ENCODE results near the gene POLA2. TPM values are rescaled to one million over a fixed set of nuclear protein-coding genes. Genes with fewer than 3 reads are reported as not detected.
"Not testable (repeated sequence)": the region's sequence is repeated elsewhere in the genome, so short reads cannot be mapped to it uniquely, and the experiment has no call there.

POLA2 gene
- total RNA-seq, 1 donor from 2014 or later: 43.4 TPM

- DNase-seq: peak; percentile 56
- peak overlapping the region; percentile 78 for H3K4me3 Mint-ChIP-seq
- peak; percentile 43 for ATAC-seq (ENCODE audit: low read depth)
- peaks cover 24% of the 10 kb centered on the region for H3K4me1 Mint-ChIP-seq
- ChIA-PET POLR2A (interaction anchor here (0.6 to 2.7 kb wide), 28 partner anchors 13 to 464 kb away, joined by 3 to 16 read pairs (median 4); partner anchors contain the start of genes CDC42EP2, FAU, MALAT1 and MRPL49), CTCF (interaction anchor here (0.7 to 10.1 kb wide), 20 partner anchors 9 to 481 kb away, joined by 3 to 110 read pairs (median 4); partner anchors contain the start of genes CDC42EP2 and POLA2)
- TF ChIP-seq, protein P1, sequence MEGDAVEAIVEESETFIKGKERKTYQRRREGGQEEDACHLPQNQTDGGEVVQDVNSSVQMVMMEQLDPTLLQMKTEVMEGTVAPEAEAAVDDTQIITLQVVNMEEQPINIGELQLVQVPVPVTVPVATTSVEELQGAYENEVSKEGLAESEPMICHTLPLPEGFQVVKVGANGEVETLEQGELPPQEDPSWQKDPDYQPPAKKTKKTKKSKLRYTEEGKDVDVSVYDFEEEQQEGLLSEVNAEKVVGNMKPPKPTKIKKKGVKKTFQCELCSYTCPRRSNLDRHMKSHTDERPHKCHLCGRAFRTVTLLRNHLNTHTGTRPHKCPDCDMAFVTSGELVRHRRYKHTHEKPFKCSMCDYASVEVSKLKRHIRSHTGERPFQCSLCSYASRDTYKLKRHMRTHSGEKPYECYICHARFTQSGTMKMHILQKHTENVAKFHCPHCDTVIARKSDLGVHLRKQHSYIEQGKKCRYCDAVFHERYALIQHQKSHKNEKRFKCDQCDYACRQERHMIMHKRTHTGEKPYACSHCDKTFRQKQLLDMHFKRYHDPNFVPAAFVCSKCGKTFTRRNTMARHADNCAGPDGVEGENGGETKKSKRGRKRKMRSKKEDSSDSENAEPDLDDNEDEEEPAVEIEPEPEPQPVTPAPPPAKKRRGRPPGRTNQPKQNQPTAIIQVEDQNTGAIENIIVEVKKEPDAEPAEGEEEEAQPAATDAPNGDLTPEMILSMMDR (IDR thresholded peaks at IDR 0.05): no peak
- H3K27ac Mint-ChIP-seq: peak overlapping the region; percentile 96
- intact Hi-C loops (cut with micrococcal nuclease): loop anchor here (1.0 to 5.0 kb wide), 6 partner anchors 15 to 318 kb away; partner anchors contain the start of genes ARL2, POLA2 and SYVN1
- H3K27me3 Mint-ChIP-seq: no peaks in the 10 kb centered on the region
- peaks cover 5% of the 10 kb centered on the region for H3K36me3 Mint-ChIP-seq (ENCODE audit: low read depth)
- no peaks in the 10 kb centered on the region for H3K9me3 Mint-ChIP-seq
Measured at GRCh38 chr11:65329944-65330403, 68.2 kb downstream of the POLA2 start.

GRCh38 chr11:65330544-65330943, 68.8 kb downstream of the POLA2 start:
- ATAC-seq (ENCODE audit: low read depth): no peak
- peaks cover 30% of the 10 kb centered on the region for H3K4me1 Mint-ChIP-seq
- no peak overlapping the region for H3K4me3 Mint-ChIP-seq
- H3K27me3 Mint-ChIP-seq: no peaks in the 10 kb centered on the region
- ChIA-PET POLR2A (interaction anchor here (0.6 to 2.7 kb wide), 14 partner anchors 13 to 302 kb away, joined by 3 to 16 read pairs (median 5); partner anchors contain the start of genes CDC42EP2, NEAT1, POLA2 and TIGD3), CTCF (interaction anchor here (0.7 to 10.1 kb wide), 17 partner anchors 8 to 481 kb away, joined by 3 to 110 read pairs (median 7); partner anchors contain the start of gene CDC42EP2)
- no peaks in the 10 kb centered on the region for H3K9me3 Mint-ChIP-seq
- peaks cover 7% of the 10 kb centered on the region for H3K36me3 Mint-ChIP-seq (ENCODE audit: low read depth)
- no peak overlapping the region for H3K27ac Mint-ChIP-seq
- DNase-seq: no peak
- intact Hi-C loops (cut with micrococcal nuclease): loop anchor here (1.0 to 5.0 kb wide), 6 partner anchors 15 to 318 kb away; partner anchors contain the start of genes ARL2, POLA2 and SYVN1
- TF ChIP-seq, protein P1 (IDR thresholded peaks at IDR 0.05): no peak

DNA sequence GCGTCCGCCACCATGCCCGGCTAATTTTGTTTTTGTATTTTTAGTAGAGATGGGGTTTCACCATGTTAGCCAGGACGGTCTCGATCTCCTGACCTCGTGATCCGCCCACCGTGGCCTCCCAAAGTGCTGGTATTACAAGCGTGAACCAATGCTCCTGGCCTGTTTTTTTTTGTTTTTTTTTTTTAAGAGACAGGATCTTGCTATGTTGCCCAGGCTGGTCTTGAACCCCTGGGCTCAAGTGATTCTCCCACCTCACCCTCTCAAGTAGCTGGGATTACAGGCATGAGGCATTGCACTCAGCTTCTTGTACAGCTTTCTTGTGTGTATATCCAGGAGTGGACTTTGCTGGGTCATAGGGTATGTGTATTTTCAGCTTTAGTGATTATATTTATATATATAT, 70.8 kb downstream of the POLA2 start:
- H3K9me3 Mint-ChIP-seq; H3K36me3 Mint-ChIP-seq (ENCODE audit: low read depth); DNase-seq; H3K27ac Mint-ChIP-seq; ATAC-seq (ENCODE audit: low read depth); H3K4me3 Mint-ChIP-seq; H3K27me3 Mint-ChIP-seq: not testable (repeated sequence)
- intact Hi-C loops (cut with micrococcal nuclease): loop anchor here (5.0 kb wide), 3 partner anchors 70 to 320 kb away; partner anchors contain the start of genes ARL2, POLA2 and SYVN1
- ChIA-PET POLR2A (interaction anchor here (0.6 to 2.5 kb wide), 14 partner anchors 10 to 670 kb away, joined by 3 to 24 read pairs (median 6); partner anchors contain the start of genes BANF1, NEAT1, POLA2 and TIGD3), CTCF (interaction anchor here (0.8 to 10.1 kb wide), 6 partner anchors 15 to 108 kb away, joined by 3 to 110 read pairs (median 16); partner anchors contain the start of genes CDC42EP2 and POLA2)
- peaks cover 35% of the 10 kb centered on the region for H3K4me1 Mint-ChIP-seq

DNA sequence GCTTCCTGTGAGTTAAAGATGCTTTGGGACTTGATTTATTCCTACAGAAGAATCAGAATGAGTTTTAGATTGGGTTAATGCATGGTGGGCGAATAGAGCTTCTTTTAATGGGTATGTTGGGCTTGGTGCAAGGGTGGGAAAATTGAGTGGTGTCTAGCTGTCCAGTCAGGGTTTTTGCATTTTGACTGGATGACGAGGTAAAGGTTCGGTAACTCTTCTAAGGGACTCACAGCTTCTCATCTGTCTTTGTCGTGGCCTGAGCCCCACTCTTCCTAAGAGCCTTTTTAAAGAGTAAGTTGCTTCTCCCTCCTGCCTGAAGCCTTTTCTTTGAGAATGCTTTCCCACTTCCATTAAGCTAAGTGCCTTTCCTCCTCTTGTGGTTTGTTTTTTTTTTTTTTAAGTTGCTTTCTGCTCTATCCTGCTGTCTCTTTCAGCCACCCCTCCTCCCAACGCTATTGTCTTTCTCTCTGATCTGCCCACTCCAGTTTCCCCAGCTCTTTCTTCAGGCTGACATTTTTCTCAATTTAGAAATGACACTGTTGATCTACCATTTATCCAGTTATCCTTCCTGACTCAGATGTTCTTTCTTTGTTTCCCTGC, 73.0 kb downstream of the POLA2 start:
- POLR2A ChIA-PET: interaction anchor here (0.6 to 2.3 kb wide), 8 partner anchors 23 to 557 kb away, joined by 3 to 11 read pairs (median 4); no protein-coding TSS in a partner anchor
- Mint-ChIP-seq H3K36me3 (ENCODE audit: low read depth) (peaks cover 22% of the 10 kb centered on the region), H3K27ac (peak overlapping the region; percentile 73), H3K4me1 (peaks cover 38% of the 10 kb centered on the region), H3K27me3 (no peaks in the 10 kb centered on the region), H3K4me3 (peak overlapping the region; percentile 98), H3K9me3 (no peaks in the 10 kb centered on the region)
- DNase-seq (no peak), ATAC-seq (ENCODE audit: low read depth) (no peak)
- TF ChIP-seq, protein P1 (IDR thresholded peaks at IDR 0.05): no peak
- intact Hi-C loops (cut with micrococcal nuclease): loop anchor here (1.0 to 5.0 kb wide), 4 partner anchors 72 to 322 kb away; partner anchors contain the start of genes ARL2, POLA2 and SYVN1
- CTCF ChIA-PET: interaction anchor here (1.0 to 10.1 kb wide), 4 partner anchors 20 to 321 kb away, joined by 3 to 110 read pairs (median 3); partner anchors contain the start of genes ARL2 and CDC42EP2

DNA sequence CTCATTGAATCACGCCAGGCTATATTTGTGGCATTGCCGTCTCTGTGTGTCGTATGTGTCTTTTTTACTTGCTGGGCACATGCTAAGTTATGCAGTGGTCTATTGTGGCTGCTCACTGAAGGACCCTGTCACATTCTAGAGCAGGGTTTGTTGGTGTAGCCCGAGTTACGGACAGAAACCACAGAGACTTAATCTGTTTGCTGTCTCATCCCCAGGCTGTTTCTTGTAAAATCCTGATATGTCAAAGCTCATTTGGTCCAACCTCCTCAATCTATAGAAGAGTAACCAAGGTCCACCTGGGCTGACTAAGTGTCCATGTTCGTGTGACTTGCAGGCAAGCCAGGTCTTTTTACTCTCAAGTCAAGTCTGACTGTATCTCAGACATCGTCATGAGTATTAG, 76.9 kb downstream of the POLA2 start:
- ATAC-seq (ENCODE audit: low read depth) (no peak), DNase-seq (no peak)
- H3K27ac Mint-ChIP-seq: no peak overlapping the region
- TF ChIP-seq, protein P1 (IDR thresholded peaks at IDR 0.05): no peak
- intact Hi-C loops (cut with micrococcal nuclease): no loop called here
- H3K27me3 Mint-ChIP-seq: no peaks in the 10 kb centered on the region
- POLR2A ChIA-PET: interaction anchor here (0.6 to 1.0 kb wide), 3 partner anchors 15 to 128 kb away, joined by 3 to 6 read pairs (median 4); no protein-coding TSS in a partner anchor
- H3K36me3 Mint-ChIP-seq (ENCODE audit: low read depth): peaks cover 56% of the 10 kb centered on the region
- H3K9me3 Mint-ChIP-seq: no peaks in the 10 kb centered on the region
- no peak overlapping the region for H3K4me3 Mint-ChIP-seq
- peaks cover 31% of the 10 kb centered on the region for H3K4me1 Mint-ChIP-seq
- CTCF ChIA-PET: interaction anchor here (1.9 kb wide), 2 partner anchors 9 to 72 kb away, joined by 4 to 7 read pairs; no protein-coding TSS in a partner anchor

Measured in activated B cell treated with CpG ODN at 0.5 μM for 24 hours (primary cell).